ENCODE data around the gene DHX29.
A peak's percentile ranks its signal among the peaks of the same experiment; 100 is the strongest.
"Not testable (repeated sequence)": the region's sequence is repeated elsewhere in the genome, so short reads cannot be mapped to it uniquely, and the experiment has no call there.

The DHX29 gene, protein sequence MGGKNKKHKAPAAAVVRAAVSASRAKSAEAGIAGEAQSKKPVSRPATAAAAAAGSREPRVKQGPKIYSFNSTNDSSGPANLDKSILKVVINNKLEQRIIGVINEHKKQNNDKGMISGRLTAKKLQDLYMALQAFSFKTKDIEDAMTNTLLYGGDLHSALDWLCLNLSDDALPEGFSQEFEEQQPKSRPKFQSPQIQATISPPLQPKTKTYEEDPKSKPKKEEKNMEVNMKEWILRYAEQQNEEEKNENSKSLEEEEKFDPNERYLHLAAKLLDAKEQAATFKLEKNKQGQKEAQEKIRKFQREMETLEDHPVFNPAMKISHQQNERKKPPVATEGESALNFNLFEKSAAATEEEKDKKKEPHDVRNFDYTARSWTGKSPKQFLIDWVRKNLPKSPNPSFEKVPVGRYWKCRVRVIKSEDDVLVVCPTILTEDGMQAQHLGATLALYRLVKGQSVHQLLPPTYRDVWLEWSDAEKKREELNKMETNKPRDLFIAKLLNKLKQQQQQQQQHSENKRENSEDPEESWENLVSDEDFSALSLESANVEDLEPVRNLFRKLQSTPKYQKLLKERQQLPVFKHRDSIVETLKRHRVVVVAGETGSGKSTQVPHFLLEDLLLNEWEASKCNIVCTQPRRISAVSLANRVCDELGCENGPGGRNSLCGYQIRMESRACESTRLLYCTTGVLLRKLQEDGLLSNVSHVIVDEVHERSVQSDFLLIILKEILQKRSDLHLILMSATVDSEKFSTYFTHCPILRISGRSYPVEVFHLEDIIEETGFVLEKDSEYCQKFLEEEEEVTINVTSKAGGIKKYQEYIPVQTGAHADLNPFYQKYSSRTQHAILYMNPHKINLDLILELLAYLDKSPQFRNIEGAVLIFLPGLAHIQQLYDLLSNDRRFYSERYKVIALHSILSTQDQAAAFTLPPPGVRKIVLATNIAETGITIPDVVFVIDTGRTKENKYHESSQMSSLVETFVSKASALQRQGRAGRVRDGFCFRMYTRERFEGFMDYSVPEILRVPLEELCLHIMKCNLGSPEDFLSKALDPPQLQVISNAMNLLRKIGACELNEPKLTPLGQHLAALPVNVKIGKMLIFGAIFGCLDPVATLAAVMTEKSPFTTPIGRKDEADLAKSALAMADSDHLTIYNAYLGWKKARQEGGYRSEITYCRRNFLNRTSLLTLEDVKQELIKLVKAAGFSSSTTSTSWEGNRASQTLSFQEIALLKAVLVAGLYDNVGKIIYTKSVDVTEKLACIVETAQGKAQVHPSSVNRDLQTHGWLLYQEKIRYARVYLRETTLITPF (N-terminal part only)

DNA sequence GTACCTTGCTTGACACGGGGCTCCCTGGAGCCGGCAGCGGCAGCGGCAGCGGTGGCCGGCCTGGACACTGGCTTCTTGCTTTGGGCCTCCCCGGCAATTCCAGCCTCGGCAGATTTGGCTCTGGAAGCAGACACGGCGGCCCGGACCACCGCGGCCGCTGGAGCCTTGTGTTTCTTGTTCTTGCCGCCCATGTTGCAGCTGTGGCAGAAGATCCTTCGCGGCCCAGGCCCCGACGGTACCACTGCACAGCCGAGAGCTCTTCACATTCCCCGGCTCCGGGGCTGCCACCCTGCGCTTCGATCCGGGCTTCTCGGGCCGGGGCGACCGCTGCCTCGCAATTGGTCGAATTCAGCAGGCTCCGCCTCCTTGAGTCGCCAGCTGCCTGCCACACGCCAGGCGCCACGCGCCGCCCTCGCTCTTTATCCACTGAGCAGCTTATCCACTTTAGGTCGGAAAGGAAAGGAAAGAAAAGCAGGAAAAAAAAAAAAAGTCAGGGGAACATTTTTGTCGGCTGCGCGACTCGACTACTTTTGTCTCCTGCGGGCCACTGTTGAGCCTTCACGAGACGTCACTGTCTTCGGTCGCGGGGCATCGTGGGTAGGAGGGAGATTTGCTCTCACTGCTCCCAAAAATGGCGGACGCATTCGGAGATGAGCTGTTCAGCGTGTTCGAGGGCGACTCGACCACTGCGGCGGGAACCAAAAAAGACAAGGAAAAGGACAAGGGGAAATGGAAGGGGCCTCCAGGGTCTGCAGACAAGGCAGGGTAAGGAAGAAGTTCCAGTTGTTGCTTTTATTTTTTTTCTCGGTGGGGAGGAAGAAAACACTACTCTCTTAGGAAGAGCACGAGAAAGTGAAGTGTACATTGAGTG, at the start of gene DHX29, which contains the start of gene MTREX:
Gene DHX29, minus strand, starts transcription at position 312 of the 871 bp plus-strand sequence. Its CDS starts 121 bp downstream, at position 191.
Gene MTREX, plus strand, starts transcription at position 607 of the 871 bp plus-strand sequence. Its CDS starts 25 bp downstream, at position 632.
- FAIRE-seq = peak; percentile 74

DNA sequence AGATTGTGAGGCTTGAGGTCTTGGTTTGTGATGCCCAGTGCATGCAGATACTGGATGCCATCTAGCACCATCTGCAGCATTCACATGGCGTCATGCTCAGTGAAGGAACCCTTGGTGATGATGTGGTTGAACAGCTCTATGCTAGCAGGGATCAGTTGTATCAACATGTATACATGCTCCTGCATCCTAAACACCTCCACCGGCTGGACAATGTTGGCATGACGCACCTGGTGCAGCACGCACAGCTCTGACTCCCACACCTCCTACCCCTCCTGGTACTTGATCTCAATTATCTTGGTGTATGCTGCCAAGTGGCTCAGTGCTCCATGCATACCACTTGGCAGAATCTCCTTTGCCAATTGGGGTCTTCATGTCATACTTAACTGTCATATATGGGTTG, 49.4 kb upstream of the DHX29 start:
- no peak for FAIRE-seq

DNA sequence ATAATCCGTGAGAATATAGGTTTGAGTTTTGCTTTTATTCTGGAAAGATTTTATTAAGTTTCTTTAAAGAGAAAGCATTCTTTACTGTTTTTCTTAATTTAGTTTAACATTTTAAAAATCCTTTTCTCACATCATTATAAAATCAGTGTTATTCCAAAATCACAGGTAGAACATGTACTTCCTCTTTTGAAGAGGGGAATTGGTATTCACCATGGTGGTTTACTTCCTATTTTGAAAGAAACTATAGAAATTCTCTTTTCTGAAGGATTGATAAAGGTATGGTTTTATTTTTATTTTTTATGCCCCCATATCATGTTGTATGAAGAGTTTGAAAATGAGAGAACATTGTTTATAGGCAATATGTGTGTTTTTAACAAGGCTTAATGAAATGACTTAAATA, 43.3 kb upstream of the DHX29 start:
- FAIRE-seq = no peak

DNA sequence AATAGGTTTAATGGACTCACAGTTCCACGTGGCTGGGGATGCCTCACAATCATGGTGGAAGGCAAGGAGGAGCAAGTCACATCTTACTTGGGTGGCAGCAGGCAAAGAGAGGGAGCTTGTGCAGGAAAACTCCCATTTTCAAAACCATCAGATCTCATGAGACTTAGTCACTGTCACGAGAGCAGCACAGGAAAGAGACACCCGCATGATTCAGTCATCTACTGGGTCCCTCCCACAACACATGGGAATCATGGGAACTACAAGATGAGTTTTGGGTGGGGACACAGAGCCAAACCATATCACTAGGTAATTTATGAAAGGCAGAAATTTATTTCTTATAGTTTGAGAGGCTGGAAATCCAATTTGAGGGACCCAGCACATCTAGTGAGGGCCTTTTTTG, 40.3 kb upstream of the DHX29 start:
- no peak for FAIRE-seq

DNA sequence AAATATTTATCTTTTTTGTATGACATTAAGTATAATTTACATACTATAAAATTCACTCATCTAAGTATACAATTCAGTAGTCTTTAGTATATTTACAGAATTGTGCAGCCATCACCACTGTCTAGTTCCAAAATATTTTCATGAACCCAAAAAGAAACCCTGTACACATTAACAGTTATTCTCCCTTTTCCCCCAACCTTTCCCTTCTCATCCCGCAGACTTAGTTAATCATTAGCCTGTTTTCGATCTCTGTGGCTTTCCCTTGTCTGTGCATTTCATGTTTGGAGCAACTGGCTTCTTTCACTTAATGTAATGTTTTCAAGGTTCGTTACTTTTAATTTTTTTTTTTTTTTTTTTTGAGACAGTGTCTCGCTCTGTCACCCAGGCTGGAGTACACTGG, 37.8 kb upstream of the DHX29 start:
- peak; percentile 83 for FAIRE-seq

DNA sequence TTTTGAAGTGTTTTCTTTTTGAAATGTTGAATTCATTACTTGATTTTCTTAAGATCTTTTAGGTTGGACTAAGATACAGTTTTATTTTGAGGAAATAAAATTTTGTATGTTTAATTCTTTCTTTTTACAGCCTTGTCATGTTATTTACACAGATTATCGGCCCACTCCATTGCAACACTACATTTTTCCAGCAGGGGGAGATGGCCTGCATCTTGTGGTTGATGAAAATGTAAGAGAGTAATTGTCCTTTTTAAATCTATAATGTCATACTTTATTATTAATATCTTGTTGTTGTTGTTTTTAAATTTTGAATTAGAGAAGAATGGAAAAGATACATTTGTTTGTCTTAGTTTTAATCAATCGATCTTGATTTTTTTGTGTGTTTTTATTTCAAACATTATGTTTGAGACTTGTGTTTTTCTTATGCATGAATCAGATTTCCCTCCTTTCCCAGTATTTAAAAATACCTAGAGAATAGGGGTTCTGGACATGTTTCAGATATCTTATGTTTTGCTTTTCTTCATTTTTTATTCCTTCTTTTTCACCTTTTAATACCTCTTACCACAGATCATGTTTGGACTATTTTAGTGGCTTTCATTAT, 37.0 kb upstream of the DHX29 start:
- FAIRE-seq = peak; percentile 90

DNA sequence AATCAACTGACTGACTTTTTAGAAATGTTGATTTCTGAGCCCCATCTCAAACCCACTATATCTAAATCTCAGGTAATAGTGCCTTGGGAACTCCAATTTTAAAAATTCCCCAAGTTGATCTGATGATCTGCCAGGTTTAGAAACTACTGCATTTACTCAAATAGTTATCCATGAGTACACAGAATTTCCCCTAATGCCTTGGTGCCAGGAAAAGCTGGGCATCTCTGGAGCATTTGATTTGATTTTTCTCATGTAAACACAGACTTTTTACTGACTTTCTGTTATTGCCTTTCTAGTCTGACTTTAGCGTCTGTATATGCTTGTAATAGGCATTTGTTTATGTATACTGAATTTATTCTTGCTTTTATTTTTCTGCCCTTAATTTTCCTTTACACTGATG, 36.1 kb upstream of the DHX29 start:
- FAIRE-seq = no peak

DNA sequence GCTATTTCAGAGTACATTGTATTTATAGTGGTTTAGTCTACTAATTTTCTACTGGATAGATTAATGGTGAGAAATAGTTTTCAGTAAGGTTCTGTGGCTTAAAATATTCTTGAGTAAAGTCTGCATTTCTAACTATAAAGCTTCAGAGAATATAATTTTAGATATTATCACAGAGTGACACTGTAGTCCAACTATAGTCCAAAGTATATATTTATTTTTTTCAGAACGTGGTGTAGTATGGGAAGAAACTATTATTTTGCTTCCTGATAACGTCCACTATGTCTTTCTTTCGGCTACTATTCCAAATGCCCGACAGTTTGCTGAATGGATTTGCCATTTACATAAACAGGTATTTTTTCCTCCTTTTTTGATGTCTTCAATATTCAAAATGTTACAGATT, 35.6 kb upstream of the DHX29 start:
- no peak for FAIRE-seq

DNA sequence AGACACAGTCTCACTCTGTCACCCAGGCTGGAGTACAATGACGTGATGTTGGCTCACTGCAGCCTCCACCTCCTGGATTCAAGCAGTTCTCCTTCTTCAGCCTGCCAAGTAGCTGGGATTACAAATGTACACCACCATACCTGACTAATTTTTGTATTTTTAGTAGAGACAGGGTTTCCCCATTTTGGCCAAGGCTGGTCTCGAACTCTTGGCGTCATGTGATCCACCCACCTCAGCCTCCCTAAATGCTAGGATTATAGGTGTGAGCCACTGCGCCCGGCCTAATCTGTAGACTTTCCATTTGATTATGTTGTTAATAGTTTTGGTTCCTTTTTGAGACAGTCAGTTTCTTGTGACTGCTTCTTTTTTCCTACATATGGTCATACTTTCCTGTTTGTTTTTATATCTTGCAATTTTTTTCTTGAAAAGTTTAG, 31.3 kb upstream of the DHX29 start:
- no peak for FAIRE-seq

DNA sequence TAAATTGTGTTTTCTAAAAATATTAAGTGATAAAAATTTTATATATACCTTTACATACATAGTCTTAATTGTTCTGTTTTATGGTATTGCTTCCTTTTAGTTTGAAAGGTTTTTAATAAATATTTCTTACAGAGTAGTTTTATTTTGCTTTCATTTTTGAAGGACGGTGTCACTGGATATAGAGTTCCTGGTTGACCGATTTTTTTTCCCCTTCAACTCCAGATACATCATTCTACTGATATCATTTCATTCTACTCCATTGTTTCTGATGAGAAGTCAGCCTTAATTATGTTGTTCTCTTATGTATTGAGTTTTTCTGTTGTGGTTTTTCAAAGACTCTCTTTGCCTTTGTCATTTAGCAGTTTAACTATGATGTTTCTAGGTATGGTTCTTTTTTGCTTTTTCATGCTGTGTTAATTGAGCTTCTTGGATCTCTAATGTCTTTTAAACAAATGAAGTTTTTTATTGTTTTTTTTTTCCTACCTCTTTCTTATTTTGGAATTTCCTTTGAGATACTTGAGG, 30.7 kb upstream of the DHX29 start:
- peak; percentile 96 for FAIRE-seq

DNA sequence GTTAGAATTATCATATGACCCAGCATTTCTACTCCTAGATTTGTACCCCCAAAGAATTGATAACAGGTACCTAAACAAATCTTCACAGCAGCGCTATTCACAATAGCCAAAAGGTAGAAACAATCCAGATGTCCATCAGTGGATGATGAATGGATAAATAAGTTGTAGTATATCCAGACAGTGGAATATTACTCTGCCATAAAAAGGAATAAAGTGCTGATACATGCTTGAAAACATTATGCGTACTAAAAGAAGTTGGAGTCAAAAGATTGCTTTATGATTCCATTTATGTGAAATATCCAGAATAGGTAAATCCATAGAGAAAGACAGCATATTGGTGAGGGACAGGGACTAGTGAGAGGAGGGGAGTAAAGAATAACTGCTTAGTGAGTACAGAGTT, 26.3 kb upstream of the DHX29 start:
- FAIRE-seq = no peak

DNA sequence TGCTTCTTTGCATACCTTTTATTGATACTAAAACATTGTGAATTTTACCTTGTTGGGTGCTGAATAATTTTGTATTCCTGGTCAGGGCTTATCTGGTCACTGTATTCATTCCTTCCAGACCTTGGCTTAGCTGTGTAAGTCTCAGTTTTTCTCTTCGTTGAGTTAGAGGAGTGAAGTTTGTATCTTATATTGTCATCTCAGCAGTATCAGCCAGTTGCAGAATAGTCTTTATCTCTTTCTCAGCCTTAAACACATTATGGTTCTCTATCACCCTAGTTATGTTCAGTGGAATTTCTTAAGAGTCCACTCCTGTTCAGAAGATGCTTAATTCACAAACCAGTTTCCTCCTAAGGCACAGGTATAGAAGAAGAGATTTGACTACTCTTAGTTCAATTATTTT, 25.5 kb upstream of the DHX29 start:
- no peak for FAIRE-seq

DNA sequence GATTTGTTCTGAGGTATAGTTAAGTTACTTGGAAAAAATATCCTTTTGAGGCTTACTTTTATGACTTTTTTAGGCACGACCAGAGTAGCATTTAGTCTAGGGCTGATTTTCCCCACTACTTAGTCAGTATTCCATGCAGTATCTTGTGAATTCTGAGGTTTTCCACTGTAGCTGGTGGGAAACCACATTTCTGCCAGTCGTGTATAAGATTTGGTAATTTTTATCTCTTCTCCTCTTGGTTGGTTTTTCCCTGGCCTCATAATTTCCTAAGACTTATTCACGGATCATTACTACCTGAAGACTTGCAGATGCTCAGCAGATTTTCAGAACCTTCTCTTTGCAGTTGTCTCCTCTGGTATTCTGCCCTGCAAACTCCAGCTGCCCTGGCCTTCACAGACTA, 23.8 kb upstream of the DHX29 start:
- FAIRE-seq = no peak

DNA sequence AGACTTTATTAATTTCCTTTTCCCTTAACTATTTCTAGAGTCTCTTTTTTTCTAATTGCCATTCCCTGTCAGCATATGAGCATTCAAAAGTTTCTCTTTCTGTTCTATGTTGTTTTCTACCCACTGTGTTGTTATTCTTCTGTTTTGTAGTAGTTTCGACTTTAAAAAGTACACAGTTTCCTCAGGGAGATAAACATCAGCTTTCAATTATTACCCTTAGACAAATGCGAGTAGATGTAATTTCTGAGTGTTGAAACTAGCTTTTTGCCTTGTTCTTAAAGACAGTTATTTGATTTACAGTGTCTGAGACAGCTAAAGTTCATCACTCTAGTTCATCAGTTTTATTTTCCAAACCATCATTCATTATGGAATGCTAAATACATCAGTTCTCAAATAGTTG, 19.8 kb upstream of the DHX29 start:
- FAIRE-seq = no peak

DNA sequence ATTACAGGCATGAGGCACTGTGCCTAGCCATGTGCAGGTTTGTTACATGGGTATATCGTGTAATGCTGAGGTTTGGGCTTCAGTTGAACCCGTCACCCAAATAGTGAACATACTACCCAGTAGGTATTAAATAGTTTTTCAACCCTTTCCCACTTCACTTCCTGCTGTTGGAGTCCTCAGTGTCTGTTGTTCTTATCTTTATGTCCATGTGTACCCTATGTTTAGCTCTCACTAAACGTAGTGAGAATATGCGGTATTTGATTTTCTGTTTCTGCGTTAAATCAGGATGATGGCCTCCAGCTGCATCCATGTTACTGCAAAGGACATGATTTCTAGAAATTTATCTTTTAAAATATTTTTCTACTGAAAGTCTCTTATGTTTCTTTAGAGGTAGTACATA, 18.1 kb upstream of the DHX29 start:
- FAIRE-seq = no peak

DNA sequence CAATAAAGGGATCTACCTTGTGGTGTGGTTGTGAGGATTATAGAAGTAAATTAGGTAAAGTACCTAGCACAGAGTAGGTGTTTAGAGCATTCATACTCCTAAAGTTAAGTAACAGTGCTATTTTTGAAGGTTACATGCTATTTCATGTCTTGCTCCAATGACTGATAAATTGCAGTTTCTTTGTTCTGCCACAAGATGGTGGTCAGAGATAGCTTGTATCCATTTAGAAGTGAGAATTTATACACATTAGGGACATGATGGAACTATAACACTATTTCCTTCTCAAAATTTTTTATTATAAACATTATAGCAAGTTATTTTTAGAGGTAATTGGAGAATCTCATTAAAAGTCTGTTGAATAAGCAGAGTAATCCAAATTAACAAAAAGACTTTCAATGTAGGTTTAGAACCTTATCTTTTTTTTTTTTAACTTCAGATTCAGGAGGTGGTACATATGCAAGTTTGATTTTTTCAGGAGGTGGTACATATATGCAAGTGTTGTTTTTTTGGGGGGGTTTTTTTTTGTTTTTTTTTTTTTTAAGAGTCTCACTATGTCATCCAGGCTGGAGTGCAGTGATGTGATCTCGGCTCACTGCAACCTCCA, 17.4 kb upstream of the DHX29 start:
- FAIRE-seq = peak; percentile 98

DNA sequence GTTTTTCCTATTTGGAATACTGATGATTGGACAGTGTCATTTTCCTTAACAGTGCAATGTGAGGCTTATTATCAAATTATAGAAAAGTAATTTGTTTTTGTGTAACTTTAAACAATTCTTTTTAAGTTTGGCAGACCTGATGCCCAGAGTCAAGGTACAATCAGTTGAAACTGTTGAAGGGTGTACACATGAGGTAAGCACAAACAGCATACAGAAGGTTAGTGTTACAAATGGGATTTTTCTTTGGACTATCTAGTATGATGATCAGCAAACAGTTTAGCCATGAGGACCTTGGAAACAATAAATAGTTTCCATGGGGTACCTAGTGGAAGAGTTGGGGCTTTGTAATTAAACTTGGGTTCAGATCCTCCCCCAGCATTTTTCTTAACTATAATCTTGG, 16.5 kb upstream of the DHX29 start:
- no peak for FAIRE-seq

DNA sequence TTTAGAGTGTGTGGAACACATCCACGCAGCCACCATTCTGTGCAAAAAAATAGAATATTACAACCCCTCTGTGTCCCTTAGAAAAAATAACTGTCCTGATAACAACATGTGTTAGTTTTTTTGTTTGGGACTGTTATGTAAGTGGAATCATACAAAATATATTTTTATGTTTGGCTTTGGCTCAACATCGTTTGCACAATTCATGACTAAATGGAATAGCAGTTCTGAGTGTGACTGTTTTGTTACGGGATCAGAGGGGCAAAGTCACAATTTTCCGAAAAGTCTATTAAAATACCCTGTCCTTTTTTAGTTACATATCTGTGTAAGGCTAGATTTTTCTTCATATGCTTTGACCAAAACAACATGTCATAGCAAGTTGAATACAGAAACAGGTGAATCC, 13.1 kb upstream of the DHX29 start:
- FAIRE-seq = no peak

DNA sequence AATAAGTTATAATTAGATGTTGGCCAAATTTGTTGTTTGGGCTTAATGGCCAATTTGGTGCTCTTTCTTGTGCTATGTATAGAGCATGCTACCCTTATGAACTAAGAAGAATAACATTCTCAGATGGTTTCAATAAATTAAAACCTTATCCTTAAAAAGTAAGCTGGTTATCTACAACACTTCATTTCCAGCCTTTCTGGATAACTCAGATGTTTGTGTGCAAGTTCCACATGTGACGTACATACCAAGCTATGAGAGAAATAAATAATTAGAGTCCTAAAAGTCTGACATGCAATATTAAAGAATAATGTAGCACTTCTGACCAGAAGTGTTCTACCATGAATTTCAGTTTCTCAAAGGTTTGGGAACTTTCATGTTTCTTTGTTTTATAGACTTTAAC, 12.0 kb upstream of the DHX29 start:
- no peak for FAIRE-seq

DNA sequence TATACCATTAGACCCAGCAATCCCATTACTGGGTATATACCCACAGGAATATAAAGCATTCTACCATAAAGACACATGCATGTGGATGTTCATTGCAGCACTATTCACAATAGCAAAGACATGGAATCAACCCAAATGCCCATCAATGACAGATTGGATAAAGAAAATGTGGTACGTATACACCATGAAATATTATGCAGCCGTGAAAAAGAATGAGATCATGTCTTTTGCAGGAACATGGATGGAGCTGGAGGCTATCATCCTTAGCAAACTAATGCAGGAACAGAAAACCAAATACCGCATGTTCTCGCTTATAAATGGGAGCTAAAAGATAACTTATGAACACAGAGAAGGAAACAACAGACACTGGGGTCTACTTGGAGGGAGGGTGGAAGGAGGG, 10.7 kb upstream of the DHX29 start:
- not testable (repeated sequence) for FAIRE-seq

DNA sequence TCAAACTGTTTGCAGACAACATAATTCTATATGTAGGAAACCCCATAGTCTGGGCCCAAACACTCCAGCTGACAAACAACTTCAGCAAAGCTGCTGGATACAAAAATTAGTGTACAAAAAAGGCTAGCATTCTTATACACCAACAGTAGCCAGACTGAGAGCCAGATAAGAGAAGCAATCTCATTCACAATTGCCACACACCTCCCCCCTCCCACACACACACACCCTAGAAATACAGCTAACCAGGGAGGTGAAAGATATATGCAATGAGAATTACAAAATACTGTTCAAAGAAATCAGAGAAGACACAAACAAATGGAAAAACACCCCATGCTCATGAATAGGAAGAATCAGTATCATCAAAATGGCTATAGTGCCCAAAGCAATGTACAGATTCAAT, 9.3 kb upstream of the DHX29 start:
- FAIRE-seq = no peak
